ENCODE results near the gene STARD10. TPM values are rescaled to one million over a fixed set of nuclear protein-coding genes. Genes with fewer than 3 reads are reported as not detected.

The STARD10 gene
- total and polyA plus RNA-seq, 4 donors: 70.5 to 328 (median 232) TPM

- Histone ChIP-seq H3K9me3 (ENCODE audit: control insufficient read depth in 4 of 4, low read length in 3 of 4) (no peaks in the 10 kb centered on the region), H3K27ac (ENCODE audit: low read depth in 1 of 2, low read length in 2 of 2) (no peak overlapping the region), H3K27me3 (ENCODE audit: control insufficient read depth in 4 of 4, insufficient read depth in 4 of 4, low read length in 3 of 4) (no peaks in the 10 kb centered on the region), H3K4me1 (ENCODE audit: control insufficient read depth in 4 of 4, insufficient read depth in 4 of 4, low read length in 3 of 4) (peaks cover 0 to 16% (median 13%) of the 10 kb centered on the region in 4 donors), H3K4me3 (ENCODE audit: low read depth in 1 of 3, low read length in 3 of 3) (no peak overlapping the region), H3K36me3 (ENCODE audit: control insufficient read depth in 4 of 4, insufficient read depth in 3 of 4, low read depth in 1 of 4, low read length in 3 of 4) (no peaks in the 10 kb centered on the region), H3K9ac (ENCODE audit: low read depth in 1 of 2, low read length in 2 of 2) (no peak overlapping the region)
- 98% methylated on average over 6 of the region's 6 CpGs for WGBS
- TF ChIP-seq JUND (IDR thresholded peaks at IDR 0.05) (no peak), FOXA1 (IDR thresholded peaks at IDR 0.05) (no peak), ZBTB33 (IDR thresholded peaks at IDR 0.05) (no peak), GABPA (IDR thresholded peaks at IDR 0.05 in 1 of 2, conservative IDR thresholded peaks at IDR 0.05 in 1 of 2) (no peak)
- DNase-seq (ENCODE audit: low spot score): no peak
Observed at GRCh38 chr11:72747289-72747855, 46.5 kb downstream of the STARD10 start.

DNA sequence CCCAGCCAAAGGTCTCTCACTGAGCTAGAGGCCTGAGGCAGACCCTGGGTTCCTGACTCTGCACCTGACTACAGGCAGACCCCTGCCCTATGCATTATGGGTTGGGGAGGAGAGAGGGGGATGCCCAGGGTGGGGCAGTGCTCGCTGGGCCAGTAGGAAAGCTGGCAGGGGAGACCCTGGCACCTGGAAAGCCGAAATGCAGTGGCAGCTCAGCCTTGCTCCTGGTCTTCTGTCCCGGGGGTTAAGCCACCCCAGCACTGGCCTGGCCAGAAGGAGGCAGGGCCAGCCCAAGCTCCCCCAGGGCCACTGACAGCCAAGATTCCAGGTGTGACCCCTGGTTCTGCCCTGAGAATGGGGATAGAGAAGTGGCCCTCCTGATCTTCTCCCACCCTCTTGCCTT lies 47.0 kb downstream of the STARD10 start:
- Histone ChIP-seq H3K36me3 (ENCODE audit: control insufficient read depth in 4 of 4, insufficient read depth in 3 of 4, low read depth in 1 of 4, low read length in 3 of 4) (no peaks in the 10 kb centered on the region), H3K4me3 (ENCODE audit: low read depth in 1 of 3, low read length in 3 of 3) (no peak overlapping the region), H3K27ac (ENCODE audit: low read depth in 1 of 2, low read length in 2 of 2) (no peak overlapping the region), H3K9ac (ENCODE audit: low read depth in 1 of 2, low read length in 2 of 2) (no peak overlapping the region), H3K4me1 (ENCODE audit: control insufficient read depth in 4 of 4, insufficient read depth in 4 of 4, low read length in 3 of 4) (peaks cover 2 to 19% (median 17%) of the 10 kb centered on the region in 4 donors), H3K27me3 (ENCODE audit: control insufficient read depth in 4 of 4, insufficient read depth in 4 of 4, low read length in 3 of 4) (no peaks in the 10 kb centered on the region), H3K9me3 (ENCODE audit: control insufficient read depth in 4 of 4, low read length in 3 of 4) (no peaks in the 10 kb centered on the region)
- 93% methylated on average over 3 of the region's 3 CpGs for WGBS
- DNase-seq (ENCODE audit: low spot score): no peak
- no peak for TF ChIP-seq YY1 (IDR thresholded peaks at IDR 0.05)

DNA sequence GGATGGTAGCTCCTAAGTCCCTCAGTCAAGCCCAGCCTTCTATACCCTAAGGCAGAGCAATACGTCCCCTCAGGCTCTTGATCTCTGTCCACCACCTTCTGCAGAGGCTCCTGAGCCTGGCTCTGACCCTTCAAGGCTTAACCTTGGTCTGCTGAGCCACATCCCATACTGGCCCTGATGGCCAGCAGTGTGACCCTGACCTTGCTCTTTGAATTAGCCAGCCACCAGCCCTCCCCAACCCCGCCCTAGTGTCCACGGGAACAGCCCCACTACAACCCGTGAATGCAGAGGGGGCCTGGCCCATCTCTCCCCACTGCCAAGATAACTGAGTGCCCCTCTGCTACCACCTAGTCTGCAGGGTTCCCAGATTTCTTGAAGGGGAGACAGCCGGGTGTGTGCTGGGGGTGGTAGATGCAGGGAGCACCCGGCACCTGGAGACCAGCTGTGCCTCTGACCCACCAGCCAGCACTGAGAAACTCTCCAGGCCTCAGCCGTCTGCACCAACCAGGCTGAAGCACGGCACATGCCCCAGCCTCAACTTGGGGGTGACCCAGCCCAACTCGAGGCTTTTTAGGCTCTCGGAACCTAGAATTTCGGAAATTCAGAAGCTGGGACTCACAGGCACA lies 47.8 kb downstream of the STARD10 start:
- 91% methylated on average over 11 of the region's 11 CpGs for WGBS
- no peak for DNase-seq (ENCODE audit: low spot score)
- no peaks in the 10 kb centered on the region for H3K27me3 ChIP-seq (ENCODE audit: control insufficient read depth in 4 of 4, insufficient read depth in 4 of 4, low read length in 3 of 4)
- no peaks in the 10 kb centered on the region for H3K36me3 ChIP-seq (ENCODE audit: control insufficient read depth in 4 of 4, insufficient read depth in 3 of 4, low read depth in 1 of 4, low read length in 3 of 4)
- H3K4me1 ChIP-seq (ENCODE audit: control insufficient read depth in 4 of 4, insufficient read depth in 4 of 4, low read length in 3 of 4): peaks cover 4 to 20% (median 18%) of the 10 kb centered on the region in 4 donors
- TF ChIP-seq, protein P1, sequence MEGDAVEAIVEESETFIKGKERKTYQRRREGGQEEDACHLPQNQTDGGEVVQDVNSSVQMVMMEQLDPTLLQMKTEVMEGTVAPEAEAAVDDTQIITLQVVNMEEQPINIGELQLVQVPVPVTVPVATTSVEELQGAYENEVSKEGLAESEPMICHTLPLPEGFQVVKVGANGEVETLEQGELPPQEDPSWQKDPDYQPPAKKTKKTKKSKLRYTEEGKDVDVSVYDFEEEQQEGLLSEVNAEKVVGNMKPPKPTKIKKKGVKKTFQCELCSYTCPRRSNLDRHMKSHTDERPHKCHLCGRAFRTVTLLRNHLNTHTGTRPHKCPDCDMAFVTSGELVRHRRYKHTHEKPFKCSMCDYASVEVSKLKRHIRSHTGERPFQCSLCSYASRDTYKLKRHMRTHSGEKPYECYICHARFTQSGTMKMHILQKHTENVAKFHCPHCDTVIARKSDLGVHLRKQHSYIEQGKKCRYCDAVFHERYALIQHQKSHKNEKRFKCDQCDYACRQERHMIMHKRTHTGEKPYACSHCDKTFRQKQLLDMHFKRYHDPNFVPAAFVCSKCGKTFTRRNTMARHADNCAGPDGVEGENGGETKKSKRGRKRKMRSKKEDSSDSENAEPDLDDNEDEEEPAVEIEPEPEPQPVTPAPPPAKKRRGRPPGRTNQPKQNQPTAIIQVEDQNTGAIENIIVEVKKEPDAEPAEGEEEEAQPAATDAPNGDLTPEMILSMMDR (IDR thresholded peaks at IDR 0.05; ENCODE audit: low read depth, low read length, missing input control): no peak
- TF ChIP-seq REST (IDR thresholded peaks at IDR 0.05) (no peak), YY1 (IDR thresholded peaks at IDR 0.05) (no peak)
- H3K27ac ChIP-seq (ENCODE audit: low read depth in 1 of 2, low read length in 2 of 2): no peak overlapping the region
- no peaks in the 10 kb centered on the region for H3K9me3 ChIP-seq (ENCODE audit: control insufficient read depth in 4 of 4, low read length in 3 of 4)
- H3K9ac ChIP-seq (ENCODE audit: low read depth in 1 of 2, low read length in 2 of 2): no peak overlapping the region
- no peak overlapping the region for H3K4me3 ChIP-seq (ENCODE audit: low read depth in 1 of 3, low read length in 3 of 3)
